AML-193 (cell line): ENCODE data around the gene MARK3.

Experiments
- DNase-seq, 2 experiments: peaks; one replicate each; lab custom pipeline; 2025; lab: John Stamatoyannopoulos, UW

Gene MARK3

DNA sequence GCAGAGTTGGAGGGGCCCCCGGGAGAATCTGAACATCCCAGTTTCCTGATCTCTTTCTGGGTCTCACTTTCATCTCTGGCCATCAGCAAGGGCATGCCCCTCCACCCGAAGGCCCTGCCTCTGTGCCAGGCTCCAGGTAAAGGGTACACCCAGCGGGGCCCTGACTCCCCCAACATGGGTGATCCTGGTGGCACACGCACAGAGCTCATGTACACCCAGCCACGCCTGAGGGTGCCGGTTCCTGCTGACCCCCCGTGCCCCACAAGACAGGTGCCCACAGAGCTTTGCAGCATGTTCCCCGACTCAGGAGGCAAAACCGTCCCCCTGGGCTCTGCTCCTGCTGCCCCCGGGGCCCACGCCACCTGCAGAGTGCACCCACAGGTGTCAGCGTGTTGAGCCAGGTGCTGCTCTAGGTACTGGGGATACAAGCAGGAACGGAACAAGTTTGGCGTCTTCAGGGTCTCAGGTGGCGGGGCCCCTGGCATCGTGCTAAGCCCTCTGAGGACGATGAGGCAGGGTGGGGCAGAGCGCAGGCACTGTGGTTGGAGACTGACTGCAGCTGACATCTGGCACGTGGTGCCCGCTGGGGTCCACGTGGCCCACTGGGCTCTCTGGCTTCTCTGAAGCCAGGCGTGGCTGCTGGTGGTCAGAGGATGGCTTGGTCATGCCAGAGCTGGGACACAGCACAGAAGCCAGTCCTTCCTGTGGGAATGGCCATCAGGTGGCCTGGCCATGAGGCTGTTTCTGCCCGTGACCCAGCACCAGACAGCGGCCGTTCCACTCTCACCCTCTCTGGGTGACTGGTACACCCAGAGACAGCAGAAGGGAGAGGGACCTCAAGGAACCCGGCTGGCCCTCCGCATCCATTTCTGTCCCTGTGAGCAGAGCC lies 163.5 kb downstream of the MARK3 start:
- no peak for DNase-seq

DNA sequence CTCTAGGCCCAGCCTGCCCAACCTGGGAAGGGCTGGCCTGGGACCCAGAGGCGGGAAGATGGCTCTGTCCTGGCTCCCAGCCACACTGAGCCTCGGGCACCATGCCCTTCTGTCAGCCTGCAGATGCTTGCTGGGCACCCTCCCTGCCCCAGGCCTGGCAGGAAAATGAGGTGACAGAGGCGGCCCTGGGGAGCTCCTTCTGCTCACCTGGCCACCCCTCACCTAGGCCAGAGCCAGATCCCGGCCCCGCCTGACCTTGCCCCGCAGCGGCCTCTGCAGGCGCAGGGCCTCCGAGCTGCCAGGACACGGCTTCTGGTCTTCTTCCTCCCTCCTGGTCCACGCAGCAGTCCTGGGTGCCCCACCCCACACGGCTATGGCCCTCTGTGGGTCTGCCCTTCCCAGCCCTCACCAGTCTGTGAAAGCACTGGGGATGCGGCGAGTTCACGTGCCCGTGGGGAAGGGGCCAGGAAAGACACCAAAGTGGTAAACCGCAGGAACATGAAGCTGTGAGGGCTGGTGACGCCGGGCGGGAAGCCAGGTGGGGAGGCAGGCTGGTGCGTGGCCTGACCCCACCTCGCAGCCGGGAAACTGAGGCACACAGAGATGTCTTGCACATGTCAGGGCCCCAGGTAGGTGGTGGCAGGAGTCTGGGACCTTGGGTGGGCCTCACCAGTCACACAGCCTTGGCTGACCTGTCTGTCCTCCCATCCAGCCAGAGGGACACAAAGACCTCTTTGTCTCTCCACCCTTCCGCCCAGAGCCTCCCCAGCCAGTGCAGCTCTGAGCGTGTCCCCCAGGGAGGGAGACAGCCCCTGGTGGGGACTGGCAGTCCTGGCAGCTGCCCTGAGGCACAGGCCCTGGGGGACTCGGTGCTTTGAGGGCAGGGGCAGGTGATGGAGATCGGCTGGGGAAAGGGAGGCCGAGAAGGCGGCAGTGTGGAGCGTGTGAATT lies 164.4 kb downstream of the MARK3 start:
- DNase-seq = no peak

DNA sequence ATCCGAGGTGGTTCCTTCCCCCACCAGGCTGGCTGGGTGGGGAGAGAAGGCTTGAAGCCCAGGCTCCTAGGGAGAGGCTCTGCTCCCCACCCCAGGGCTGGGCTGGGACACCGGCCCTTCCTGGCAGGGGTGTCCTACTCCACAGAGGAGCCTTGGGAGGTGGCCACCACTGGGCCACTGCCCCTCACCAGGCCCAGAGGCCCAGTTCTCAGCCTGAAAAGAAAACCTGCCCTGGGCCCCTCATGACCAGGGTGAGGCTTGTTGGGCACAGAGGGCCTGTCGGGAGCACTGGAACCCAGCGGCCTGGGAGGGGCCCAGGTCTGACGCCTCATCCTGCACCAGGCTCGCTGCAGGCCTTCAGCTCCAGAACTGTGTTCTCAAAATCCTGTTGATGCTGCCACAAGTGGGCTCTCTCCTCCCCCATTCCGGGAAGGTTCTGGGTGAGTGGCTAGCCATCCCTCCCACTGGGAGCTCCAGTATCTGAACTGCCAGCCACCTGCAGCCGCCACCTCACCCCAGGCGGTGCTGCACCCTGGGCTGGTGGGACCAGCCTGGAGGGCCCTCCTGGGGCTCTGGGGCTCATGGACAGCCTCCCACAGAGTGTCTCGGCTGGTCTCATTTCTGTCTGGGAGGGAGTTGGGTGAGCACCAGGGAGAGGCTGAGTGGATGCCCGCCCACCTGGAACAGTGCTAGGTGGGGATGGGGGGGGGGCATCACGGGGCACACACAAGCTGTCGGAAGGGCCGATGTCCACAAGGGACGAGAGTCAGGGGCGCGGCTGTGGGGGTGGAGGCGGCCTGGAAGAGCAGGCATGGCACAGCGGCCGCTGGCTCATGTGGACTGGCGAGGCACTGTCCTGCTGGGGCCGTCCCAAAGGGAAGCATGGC lies 165.5 kb downstream of the MARK3 start:
- DNase-seq = no peak

DNA sequence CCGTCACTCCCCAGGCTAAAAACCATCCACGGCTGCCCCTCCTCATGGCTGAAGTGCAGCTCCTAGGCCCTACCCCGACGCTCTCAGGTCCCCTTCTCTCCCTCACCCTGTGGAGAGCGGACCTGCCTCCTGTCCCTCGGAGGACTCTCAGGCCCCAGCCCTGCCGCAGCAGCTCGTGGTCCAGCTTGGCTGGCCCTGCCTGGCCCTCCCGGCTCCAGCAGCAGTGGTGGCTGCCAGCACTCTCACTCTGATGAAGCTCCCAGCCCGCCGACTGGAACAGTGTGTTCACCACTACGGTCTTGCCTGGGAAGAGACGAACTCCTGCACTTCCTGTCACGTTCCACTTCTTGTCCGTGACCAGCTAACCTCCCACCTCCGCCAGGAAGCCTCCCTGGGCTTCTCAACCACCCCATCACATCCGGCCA lies 166.1 kb downstream of the MARK3 start:
- DNase-seq = no peak

DNA sequence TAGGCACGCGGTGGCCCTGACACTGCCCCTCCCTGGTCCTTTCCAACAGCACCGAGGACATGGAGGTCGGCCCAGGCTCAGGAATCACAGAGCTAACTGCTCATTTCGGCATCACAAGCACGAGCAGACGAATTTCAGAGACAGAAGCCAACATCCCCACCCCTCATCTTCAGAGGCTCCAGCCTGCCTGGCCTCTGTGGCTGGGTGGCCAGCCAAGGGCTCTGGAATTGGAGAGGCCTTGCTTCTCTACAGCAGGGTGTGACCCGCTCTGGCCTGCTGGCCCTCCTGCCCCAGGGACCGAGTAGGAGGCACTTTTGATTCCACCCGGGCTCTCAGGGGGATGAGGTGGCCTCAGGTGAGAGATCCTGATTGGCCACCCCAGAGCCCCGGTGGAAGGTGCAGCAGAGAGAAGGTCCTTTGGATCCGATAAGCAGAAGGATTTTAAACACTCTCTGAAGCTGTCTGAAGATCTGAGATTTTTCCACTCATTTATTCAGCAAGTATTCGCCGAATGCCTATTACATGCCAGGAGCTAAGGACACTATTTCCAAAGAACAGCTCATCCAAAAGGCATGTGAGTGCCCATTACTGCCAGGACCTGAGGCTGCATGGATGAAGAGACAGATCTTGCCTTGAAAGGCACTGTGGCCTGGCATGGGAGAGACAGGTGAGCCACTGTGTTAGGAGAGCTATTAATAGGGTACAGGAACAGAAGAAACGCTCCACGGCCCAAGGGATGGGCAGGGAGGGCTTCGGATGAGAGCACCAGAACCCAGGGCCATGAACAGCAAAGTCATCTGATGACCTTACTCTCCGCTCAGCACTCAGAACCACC lies 167.0 kb downstream of the MARK3 start:
- DNase-seq = no peak

DNA sequence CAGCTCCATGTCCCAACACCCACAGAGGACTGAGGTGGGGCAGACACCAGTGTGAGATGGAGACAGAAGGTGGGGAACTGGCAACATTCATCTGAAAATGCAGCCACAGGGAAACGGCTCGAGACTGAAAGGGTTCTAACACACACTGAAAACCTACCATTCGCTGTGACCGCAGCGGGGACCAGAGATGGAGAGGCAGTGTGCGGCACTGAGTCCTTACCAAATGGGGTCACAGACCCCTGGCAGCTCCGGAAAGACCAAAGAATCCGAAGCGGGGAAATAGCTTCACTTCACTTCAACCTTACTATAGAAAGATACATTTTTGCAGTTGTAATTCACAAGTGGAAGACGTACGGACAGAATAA lies 167.6 kb downstream of the MARK3 start:
- DNase-seq = no peak
